Activated CD4-positive, alpha-beta T cell treated with anti-CD3 and anti-CD28 coated beads, Interleukin-2, Interleukin-4, amounts not matched to agents 100 ng/mL and 50 ng/mL, durations not matched to agents 16 hours and 8 hours (primary cell): Measurements from ENCODE around the gene STK17A.
"Not testable (repeated sequence)": the region's sequence is repeated elsewhere in the genome, so short reads cannot be mapped to it uniquely, and the experiment has no call there.

Experiments used
- DNase-seq: peaks from one replicate; pipeline ENCODE4 v3.0.0-alpha.2; 2020; ENCODE audit warnings: low spot score

The STK17A gene

DNA sequence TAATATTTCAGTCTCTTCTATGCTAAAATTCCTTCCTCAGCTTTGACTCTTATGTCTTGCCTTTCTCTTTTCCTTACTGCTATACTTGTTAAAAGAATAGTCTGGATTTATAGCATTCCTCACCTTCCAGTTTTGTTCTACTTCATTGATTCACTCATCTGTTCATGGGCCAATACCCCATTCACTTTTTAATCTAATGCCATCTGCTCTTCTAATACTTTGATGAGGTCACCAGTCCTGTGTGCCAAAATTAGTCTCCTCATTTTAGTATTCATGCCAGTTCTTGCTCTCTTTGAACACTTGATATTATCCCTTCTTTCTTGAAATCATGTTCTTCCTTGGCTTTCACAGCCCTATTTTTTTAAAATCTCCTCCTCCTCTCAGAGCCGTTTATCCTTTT, 19.3 kb downstream of the STK17A start:
- no peak for DNase-seq

DNA sequence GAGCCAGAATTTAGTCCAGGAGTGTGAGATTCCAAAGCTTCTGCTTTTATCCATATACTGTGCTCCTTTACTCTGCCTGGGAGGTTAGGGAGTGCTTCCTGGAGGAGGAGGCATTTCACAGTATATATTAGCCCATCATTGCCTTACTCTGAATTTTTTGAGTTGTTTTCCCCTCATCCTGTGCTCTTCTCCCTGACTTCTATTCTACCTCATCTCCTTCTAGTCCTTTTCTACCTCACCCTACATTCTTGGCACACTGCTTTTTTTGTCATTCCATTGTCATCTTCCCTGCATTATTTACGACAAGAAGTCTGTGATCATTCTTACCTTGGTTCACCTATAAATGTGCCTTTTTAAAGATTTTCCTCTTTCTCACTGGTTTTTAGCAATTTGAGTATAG, 21.3 kb downstream of the STK17A start:
- DNase-seq, result no peak

- no peak for DNase-seq
These were observed 26.2 kb downstream of the STK17A start for GRCh38 chr7:43609097-43609496.

DNA sequence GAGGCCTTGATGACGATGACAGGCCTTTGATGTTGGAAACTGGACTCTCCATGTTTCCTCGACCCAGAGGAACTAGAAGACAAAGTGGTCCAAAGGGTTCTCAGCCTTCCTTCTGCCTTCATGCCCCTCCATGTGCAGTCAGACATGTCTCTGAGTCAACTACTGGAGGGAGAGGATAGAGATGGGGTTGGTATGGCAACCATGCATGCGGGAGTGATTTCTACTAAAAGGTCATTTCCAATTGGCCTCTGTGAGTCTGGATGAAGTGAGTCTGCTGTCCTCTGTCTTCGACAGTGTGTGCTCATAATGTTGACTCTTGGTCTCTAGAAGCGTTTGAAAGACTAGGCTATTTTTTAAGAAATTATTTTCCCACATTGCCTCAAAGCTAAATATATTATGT, 29.2 kb downstream of the STK17A start:
- DNase-seq, result no peak

DNA sequence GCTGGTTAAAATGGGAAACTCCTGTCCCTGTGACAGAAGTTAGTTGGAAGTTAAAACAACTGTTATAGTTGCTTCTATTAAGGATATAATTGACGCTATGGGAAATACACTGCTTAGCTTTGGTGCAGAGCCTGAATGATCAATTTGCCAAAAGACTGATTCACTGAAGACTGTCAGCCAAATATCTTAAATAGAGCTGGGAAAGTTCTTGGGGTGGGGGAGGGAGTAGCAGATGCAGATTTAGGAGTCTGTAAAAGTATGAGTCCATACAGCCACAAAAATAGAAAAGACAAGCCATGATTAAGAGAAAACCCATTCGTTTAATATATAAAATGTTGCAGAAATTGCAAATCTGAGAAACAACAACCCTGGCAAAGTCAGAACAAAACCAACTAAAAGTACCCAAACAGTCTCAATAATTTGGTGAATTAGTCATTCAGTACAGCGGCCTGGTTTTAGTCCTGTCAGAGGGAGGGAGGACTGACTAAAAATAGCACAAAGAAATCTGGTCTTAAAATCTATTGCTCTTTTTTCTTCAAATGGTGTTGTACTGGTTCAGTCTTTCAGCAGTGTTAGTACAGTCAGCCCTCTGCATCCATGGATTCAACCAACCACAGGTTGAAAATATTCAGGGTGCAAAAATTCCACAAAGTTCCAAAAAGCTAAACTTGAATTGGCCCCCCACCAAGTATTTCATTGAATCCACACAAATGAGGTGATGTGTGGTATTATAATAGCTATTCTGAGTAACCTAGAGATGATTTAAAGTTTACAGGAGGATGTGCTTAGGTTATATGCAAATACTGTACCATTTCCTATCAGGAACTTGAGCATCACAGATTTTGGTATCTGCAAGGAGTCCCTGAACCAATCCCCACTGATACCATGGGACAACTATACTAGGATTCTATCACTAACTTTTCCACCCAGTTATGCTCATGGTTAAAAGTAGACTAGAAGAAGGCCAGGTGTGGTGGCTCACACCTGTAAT, 30.0 kb downstream of the STK17A start:
- peak; percentile 82 for DNase-seq

DNA sequence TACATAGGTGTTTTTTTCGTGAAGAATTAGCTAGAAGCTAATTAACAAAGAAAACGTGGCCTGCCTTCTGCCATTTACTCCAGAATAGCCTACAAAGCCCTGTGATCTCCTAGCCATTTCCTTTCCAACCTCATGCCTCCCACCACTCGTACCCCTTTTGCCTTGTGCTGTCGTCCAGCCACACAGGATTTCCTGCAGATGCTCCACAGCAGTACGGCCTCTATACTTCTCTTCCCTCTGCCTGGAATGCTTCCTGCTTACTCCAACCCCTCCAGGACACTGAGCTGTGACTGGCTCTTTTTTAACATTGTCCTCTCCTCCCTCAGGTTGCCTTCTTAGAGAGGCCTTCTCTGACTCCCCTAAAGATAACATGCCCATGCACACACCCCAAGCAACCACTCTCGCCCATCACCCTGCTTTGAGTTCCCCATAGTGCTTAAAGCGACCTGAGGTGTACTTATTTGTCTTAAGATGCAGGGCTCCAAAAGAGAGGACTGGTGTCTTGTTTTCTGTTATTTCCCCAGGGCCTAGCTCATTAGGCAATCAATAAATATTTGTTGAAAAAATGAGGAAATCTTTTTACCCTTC, 32.7 kb downstream of the STK17A start:
- no peak for DNase-seq

- DNase-seq, result no peak
These were observed 34.1 kb downstream of the STK17A start for GRCh38 chr7:43616977-43617376.

- no peak for DNase-seq
These were observed 35.2 kb downstream of the STK17A start for GRCh38 chr7:43618073-43618472.

- no peak for DNase-seq
These were observed 36.5 kb downstream of the STK17A start for GRCh38 chr7:43619213-43620012.

GRCh38 chr7:43621729-43622448, 39.0 kb downstream of the STK17A start:
- DNase-seq, result peak; percentile 60

DNA sequence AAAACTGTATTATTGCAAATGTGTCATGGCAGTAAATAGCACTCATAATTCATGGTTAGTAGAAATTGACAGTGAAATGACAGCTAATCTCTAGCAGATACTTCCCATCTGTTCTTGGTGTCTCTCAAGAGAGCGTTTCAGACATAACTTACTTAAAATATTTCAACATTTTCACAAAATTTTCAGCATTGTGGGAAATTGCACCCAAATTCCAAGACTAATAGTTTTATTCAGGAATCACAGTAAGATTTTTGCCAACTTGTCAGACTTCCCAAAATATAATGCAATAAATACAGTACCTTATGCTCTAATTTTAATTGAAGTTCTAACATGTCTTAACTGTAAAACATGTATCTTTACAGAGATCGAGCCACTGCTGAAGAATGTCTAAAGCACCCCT, 41.2 kb downstream of the STK17A start:
- no peak for DNase-seq

DNA sequence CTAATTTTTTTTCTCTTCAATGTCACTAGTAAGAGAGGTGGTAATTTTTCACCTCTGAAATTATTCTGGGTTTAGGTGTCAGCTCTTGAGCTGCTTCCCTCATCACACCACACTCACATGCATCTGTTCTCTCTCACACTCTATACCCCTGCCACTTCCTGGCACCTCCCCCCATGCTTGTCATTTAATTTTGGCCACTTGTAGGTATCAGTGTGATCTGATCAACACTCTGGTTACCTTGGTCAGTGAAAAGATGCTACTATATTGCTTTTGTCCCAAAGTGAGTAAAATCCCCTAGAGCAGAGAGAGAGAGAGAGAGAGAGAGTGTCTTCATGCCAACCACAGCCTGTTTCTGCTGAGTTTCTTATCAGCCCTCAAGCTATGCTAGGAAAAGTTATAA, 42.5 kb downstream of the STK17A start:
- DNase-seq, result peak; percentile 71

DNA sequence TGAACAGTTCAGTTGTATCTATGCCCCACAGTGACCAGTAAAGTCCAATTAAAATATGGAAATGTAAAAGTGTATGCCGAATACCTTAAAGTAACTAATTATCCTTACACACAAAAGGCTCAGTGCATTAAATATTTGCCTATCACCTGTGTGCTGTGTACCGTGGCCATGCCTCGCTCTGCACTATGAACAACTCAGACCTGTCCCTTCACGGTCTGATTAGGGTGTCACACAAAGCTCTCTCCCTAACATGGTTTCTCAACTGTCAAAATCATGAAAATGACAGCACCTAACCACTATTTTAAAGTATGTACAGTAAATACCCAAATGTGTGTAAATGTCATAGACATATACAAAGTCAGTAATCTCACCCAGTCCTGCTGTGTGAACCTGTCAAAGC, 43.1 kb downstream of the STK17A start:
- DNase-seq, result no peak

DNA sequence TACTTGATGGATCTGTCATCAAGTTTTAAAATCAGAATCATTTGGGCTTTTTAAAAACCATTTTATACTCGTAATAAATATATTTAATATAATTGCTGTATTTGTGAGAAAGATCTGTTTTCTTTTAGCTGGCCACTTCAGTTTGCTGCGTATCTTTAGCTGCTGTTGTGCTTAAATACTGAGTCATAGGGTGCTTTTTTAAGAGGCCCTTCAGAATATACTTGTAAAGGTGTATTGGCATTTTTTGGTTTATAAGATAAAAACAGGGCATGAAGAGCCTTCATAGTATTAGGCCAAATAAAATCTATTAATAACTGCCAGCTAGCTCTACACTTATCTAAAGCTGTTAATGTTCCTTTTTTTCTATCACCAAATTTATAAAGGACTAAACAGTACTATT, 43.8 kb downstream of the STK17A start:
- no peak for DNase-seq

DNA sequence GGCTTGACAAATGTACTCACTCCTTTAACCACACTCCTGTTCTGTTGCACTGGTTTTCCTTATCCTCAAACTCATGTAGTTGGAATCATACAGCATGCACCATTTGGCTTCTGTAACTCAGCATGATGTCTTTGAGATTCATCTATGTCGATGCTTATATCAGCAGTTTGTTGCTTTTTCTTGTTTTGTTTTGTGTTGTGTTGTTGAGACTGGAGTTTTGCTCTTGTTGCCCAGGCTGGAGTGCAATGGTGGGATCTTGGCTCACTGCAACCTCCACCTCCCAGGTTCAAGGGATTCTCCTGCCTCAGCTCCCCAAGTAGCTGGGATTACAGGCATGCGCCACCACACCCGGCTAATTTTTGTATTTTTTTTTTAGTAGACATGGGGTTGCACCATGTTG, 44.9 kb downstream of the STK17A start:
- not testable (repeated sequence) for DNase-seq

DNA sequence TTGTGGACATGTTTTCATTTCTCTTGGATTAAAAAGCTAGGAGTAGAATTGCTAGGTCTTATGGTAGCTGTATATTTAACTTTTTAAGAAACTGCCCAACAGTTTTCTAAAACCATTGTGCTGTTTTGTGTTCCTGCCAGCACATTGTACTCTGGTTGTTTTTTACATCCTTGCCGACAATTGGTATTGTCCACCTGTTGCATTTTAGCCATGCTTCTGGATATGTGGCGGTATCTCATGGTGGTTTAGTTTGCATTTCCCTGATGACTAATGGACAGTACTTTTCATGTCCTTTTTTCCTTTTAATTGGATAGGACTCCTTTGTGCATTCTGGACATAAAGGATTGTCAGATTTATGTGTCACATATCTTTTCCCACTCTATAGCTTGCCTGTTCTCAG, 45.5 kb downstream of the STK17A start:
- no peak for DNase-seq

DNA sequence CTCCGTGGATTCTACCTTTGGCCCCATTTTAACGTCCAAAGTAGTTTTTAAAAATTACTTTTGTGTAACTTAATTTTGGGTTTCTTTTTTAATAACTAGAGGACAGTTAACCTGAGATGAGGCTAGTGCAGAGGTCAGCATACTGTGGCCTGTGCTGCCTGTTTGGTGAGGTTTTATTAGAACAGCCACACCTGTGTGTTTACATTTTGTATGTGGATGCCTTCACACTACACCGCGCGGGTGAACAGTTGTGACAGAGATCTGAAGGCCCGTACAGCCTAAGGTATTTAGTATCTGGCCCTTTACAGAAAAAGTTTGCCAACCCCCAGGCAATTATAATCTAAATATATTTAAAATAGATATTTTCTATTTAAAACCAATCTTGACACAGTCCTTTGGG, 46.9 kb downstream of the STK17A start:
- DNase-seq, result no peak

- DNase-seq, result no peak
These were observed 47.6 kb downstream of the STK17A start for GRCh38 chr7:43630482-43630881.

- no peak for DNase-seq
These were observed 48.7 kb downstream of the STK17A start for GRCh38 chr7:43631559-43631958.

GRCh38 chr7:43632746-43633145, 49.8 kb downstream of the STK17A start:
- no peak for DNase-seq

GRCh38 chr7:43634384-43634783, 51.5 kb downstream of the STK17A start:
- DNase-seq, result no peak

- DNase-seq, result no peak
These were observed 53.2 kb downstream of the STK17A start for GRCh38 chr7:43636093-43636492.
